WTC11 (cell line): ENCODE results near the gene C6orf132.

Experiments
- ATF3 ChIP-seq: sonication (generic); formaldehyde crosslinking; conservative IDR thresholded peaks from 2 replicates; pipeline ENCODE4 v1.8.1; 2022; ENCODE audit warnings: mild to moderate bottlenecking, missing genetic modification reagents
- TCF7 ChIP-seq: sonication (generic); formaldehyde crosslinking; IDR thresholded peaks from 2 replicates; pipeline ENCODE4 v1.8.0; 2022; ENCODE audit warnings: mild to moderate bottlenecking, low read depth, missing genetic modification reagents, moderate library complexity
- USF1 ChIP-seq: sonication (generic); formaldehyde crosslinking; IDR thresholded peaks from 2 replicates; pipeline ENCODE4 v1.8.0; 2022; ENCODE audit warnings: mild to moderate bottlenecking, missing genetic modification reagents
- ZNF423 ChIP-seq: fragments of 250-450 bp; sonication (Bioruptor Pico); IDR thresholded peaks from 2 replicates; pipeline ENCODE4 v2.1.2; 2022; ENCODE audit warnings: mild to moderate bottlenecking, moderate library complexity
- TF ChIP-seq, protein P1 (sequence below): fragments of 200-600 bp; IDR thresholded peaks from 2 replicates; pipeline ENCODE4 v1.8.0; 2022; ENCODE audit warnings: antibody characterized with exemption

DNA sequence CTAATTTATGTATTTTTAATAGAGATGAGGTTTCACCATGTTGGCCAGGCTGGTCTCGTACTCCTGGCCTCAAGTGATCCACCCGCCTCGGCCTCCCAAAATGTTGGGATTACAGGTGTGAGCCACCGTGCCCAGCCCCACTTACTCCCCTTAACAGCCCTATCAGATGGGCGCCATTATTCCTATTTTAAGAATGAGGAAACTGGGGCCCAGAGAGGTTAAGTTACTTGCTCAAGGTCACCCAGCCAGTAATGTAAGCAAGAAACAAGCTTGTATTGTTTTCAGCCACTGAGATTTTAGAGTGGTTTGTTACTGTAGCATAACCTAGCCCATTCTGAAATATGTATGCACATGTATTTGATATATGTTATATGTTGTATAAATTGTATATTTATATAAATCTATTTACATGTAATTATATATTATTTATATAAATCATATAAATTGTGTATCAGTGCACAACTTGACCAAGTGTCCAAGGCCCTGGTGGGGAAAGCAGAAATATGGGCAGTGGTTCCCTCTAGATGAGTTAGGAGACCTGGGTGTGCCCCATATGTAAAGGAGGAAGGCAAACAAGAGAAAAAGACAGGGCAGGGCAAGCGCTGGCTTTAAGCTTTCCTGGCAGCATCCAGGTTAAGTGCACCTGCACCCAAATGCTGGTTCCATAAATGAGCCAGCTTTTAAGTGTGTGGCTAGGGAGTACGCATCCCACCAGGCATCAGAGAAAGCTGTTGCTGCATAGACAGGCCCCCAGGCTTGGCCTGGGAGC is 29.6 kb upstream of the C6orf132 start:
- TF ChIP-seq TCF7 (CRISPR knock-in tag) = no peak
- no peak for TF ChIP-seq ATF3
- TF ChIP-seq, protein P1, sequence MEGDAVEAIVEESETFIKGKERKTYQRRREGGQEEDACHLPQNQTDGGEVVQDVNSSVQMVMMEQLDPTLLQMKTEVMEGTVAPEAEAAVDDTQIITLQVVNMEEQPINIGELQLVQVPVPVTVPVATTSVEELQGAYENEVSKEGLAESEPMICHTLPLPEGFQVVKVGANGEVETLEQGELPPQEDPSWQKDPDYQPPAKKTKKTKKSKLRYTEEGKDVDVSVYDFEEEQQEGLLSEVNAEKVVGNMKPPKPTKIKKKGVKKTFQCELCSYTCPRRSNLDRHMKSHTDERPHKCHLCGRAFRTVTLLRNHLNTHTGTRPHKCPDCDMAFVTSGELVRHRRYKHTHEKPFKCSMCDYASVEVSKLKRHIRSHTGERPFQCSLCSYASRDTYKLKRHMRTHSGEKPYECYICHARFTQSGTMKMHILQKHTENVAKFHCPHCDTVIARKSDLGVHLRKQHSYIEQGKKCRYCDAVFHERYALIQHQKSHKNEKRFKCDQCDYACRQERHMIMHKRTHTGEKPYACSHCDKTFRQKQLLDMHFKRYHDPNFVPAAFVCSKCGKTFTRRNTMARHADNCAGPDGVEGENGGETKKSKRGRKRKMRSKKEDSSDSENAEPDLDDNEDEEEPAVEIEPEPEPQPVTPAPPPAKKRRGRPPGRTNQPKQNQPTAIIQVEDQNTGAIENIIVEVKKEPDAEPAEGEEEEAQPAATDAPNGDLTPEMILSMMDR = no peak
- no peak for TF ChIP-seq ZNF423 (CRISPR knock-in tag)
- TF ChIP-seq USF1 (CRISPR knock-in tag) = no peak
